ENCODE data around the gene OPA3. TPM values are rescaled to one million over a fixed set of nuclear protein-coding genes. Genes with fewer than 3 reads are reported as not detected.

The OPA3 gene
- total RNA-seq, 2 experiments from 2014 or later: 5.8 to 12.0 TPM

GRCh38 chr19:45590300-45591003 lies 5.8 kb upstream of the OPA3 start:
- POLR2A ChIA-PET: no interaction called here
- H2AFZ ChIP-seq (ENCODE audit: low read length): no peak overlapping the region
- CTCF ChIA-PET (ENCODE audit: unreplicated experiment): no interaction called here
- H3K4me2 ChIP-seq (ENCODE audit: low read length): no peak overlapping the region
- H3K9me3 ChIP-seq (ENCODE audit: low read length): no peaks in the 10 kb centered on the region
- H4K20me1 ChIP-seq (ENCODE audit: insufficient read depth, low read length): no peaks in the 10 kb centered on the region
- H3K4me1 ChIP-seq (ENCODE audit: insufficient read depth, low read length, poor library complexity, severe bottlenecking): peaks cover 1% of the 10 kb centered on the region
- H3K9me2 ChIP-seq (ENCODE audit: insufficient read depth, low read length): no peaks in the 10 kb centered on the region
- intact Hi-C loops (cut with micrococcal nuclease; ENCODE audit: unreplicated experiment): no loop called here
- H3K36me3 ChIP-seq (ENCODE audit: insufficient read depth, low read length): no peaks in the 10 kb centered on the region
- DNase-seq (ENCODE audit: low spot score): no peak
- BruUV-seq (replicated peaks): no TSS peak
- TF ChIP-seq CTCF (conservative IDR thresholded peaks at IDR 0.05; ENCODE audit: low read length) (no peak), EZH2phosphoT487 (IDR thresholded peaks at IDR 0.05; ENCODE audit: borderline replicate concordance, low read depth, low read length) (no peak)
- no peak overlapping the region for H3K27ac ChIP-seq (ENCODE audit: low read depth, low read length, poor library complexity, severe bottlenecking)
- H3K4me3 ChIP-seq (ENCODE audit: low read depth, low read length, poor library complexity, severe bottlenecking): no peak overlapping the region
- no peaks in the 10 kb centered on the region for H3K79me2 ChIP-seq (ENCODE audit: insufficient read depth, low read depth, low read length)

GRCh38 chr19:45589768-45590167 lies 5.2 kb upstream of the OPA3 start:
- intact Hi-C loops (cut with micrococcal nuclease; ENCODE audit: unreplicated experiment): no loop called here
- H3K9me2 ChIP-seq (ENCODE audit: insufficient read depth, low read length): no peaks in the 10 kb centered on the region
- H3K36me3 ChIP-seq (ENCODE audit: insufficient read depth, low read length): no peaks in the 10 kb centered on the region
- H3K4me1 ChIP-seq (ENCODE audit: insufficient read depth, low read length, poor library complexity, severe bottlenecking): peaks cover 6% of the 10 kb centered on the region
- TF ChIP-seq CTCF (conservative IDR thresholded peaks at IDR 0.05; ENCODE audit: low read length): no peak
- TF ChIP-seq EZH2phosphoT487 (IDR thresholded peaks at IDR 0.05; ENCODE audit: borderline replicate concordance, low read depth, low read length): no peak
- BruUV-seq (replicated peaks): no TSS peak
- H2AFZ ChIP-seq (ENCODE audit: low read length): no peak overlapping the region
- no peaks in the 10 kb centered on the region for H3K9me3 ChIP-seq (ENCODE audit: low read length)
- H4K20me1 ChIP-seq (ENCODE audit: insufficient read depth, low read length): no peaks in the 10 kb centered on the region
- no peak for DNase-seq (ENCODE audit: low spot score)
- H3K4me2 ChIP-seq (ENCODE audit: low read length): no peak overlapping the region
- POLR2A ChIA-PET: no interaction called here
- H3K4me3 ChIP-seq (ENCODE audit: low read depth, low read length, poor library complexity, severe bottlenecking): no peak overlapping the region
- no peaks in the 10 kb centered on the region for H3K79me2 ChIP-seq (ENCODE audit: insufficient read depth, low read depth, low read length)
- CTCF ChIA-PET (ENCODE audit: unreplicated experiment): no interaction called here
- no peak overlapping the region for H3K27ac ChIP-seq (ENCODE audit: low read depth, low read length, poor library complexity, severe bottlenecking)

GRCh38 chr19:45587873-45588272 lies 3.3 kb upstream of the OPA3 start:
- H2AFZ ChIP-seq (ENCODE audit: low read length): no peak overlapping the region
- DNase-seq (ENCODE audit: low spot score): no peak
- no peaks in the 10 kb centered on the region for H3K9me2 ChIP-seq (ENCODE audit: insufficient read depth, low read length)
- no TSS peak for BruUV-seq (replicated peaks)
- H3K36me3 ChIP-seq (ENCODE audit: insufficient read depth, low read length): no peaks in the 10 kb centered on the region
- H3K4me1 ChIP-seq (ENCODE audit: insufficient read depth, low read length, poor library complexity, severe bottlenecking): peaks cover 10% of the 10 kb centered on the region
- intact Hi-C loops (cut with micrococcal nuclease; ENCODE audit: unreplicated experiment): no loop called here
- H3K4me3 ChIP-seq (ENCODE audit: low read depth, low read length, poor library complexity, severe bottlenecking): no peak overlapping the region
- ChIA-PET POLR2A (interaction anchor here (0.7 kb wide), 1 partner anchor 58 kb away, joined by 3 read pairs; no protein-coding TSS in a partner anchor), CTCF (ENCODE audit: unreplicated experiment) (no interaction called here)
- H3K27ac ChIP-seq (ENCODE audit: low read depth, low read length, poor library complexity, severe bottlenecking): no peak overlapping the region
- no peaks in the 10 kb centered on the region for H3K9me3 ChIP-seq (ENCODE audit: low read length)
- TF ChIP-seq CTCF (conservative IDR thresholded peaks at IDR 0.05; ENCODE audit: low read length): no peak
- TF ChIP-seq EZH2phosphoT487 (IDR thresholded peaks at IDR 0.05; ENCODE audit: borderline replicate concordance, low read depth, low read length): no peak
- peaks cover 13% of the 10 kb centered on the region; the same call in 1 of the 2 replicates for H3K79me2 ChIP-seq (ENCODE audit: insufficient read depth, low read depth, low read length)
- no peaks in the 10 kb centered on the region for H4K20me1 ChIP-seq (ENCODE audit: insufficient read depth, low read length)
- H3K4me2 ChIP-seq (ENCODE audit: low read length): no peak overlapping the region
